Inflammatory macrophage (primary cell): ENCODE results near the gene BAD.
"Not testable (repeated sequence)": the region's sequence is repeated elsewhere in the genome, so short reads cannot be mapped to it uniquely, and the experiment has no call there.

Source experiments
- DNase-seq, 2 donors: peaks; one replicate each; pipeline ENCODE4 v3.0.0-alpha.2; 2020 to 2022

Gene BAD

DNA sequence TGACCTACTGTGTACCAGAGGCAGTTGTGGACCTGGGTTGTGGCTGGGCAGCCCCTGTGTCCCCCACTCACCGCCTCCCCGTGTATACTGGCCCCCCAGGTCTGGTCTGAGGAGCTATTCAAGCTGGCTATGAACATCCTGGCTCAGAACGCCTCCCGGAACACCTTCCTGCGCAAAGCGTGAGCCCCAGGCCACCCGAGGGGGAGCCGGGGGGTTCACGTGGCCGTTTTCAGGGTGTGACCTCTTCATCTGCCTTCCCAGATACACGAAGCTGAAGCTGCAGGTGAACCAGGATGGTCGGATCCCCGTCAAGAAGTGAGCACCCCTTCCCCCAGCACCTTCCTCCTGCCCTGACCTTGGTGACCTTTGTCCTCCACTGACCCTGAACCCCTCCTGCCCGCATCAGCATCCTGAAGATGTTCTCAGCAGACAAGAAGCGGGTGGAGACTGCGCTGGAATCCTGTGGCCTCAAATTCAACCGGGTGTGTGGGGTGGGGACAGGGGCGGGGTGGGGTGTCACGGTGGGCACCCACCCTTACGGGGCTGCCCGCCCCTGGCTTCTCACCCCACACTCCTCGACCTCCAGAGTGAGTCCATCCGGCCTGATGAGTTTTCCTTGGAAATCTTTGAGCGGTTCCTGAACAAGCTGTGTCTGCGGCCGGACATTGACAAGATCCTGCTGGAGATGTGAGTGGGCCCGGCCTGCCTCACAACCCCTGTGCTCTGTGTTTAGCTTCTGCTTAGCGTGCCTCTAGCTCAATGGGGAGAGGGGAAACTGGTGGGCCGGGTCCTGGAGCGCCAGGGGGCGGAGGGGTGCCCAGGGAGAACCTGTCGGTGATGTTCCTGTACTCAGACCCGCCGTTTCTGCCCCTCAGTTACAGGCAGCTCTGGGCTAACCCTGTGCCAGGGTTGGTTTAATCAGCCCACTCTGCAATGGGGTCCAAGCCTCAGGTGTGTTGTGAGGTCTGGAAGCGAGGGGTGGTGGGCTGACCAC is 29.0 kb downstream of the BAD start:
- no peak for DNase-seq

DNA sequence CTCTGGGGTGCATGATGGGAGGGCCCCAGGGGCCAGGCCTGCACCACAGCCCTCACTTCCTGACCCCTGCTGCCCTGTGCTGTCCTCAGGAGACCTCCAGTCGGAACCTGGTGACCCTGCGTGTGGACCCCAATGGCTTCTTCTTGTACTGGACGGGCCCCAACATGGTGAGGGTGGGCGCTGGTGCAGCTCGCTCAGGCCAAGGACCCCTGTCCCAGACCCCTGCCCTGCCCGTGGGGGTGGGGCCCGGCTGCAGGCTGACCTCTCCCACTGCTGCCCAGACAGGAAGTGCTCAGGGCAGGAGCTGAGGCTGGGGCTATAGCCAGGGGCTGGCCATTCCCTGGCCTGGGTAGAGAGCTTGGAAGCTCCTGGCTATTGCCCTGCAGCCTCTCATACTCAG is 30.1 kb downstream of the BAD start:
- DNase-seq, result no peak

DNA sequence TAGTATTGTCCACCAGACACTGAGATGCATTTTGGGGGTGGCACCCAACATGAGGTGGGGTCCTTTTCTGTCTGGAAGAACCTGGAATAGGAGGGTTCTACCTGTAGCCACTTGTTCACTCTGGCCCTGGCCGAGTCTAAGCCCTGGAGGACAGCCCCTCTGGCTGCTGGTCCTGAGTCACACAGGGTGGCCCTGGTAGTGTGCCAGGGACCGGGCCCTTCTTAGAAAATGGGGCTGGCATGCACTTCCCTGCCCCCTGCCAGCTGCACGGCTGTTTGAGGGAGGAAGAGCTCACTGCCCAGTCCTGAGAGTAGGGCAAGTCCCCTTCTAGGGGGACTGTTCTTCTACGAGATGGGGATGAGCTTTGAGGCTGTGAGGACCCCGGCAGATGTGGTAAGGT is 31.0 kb downstream of the BAD start:
- DNase-seq, result no peak

DNA sequence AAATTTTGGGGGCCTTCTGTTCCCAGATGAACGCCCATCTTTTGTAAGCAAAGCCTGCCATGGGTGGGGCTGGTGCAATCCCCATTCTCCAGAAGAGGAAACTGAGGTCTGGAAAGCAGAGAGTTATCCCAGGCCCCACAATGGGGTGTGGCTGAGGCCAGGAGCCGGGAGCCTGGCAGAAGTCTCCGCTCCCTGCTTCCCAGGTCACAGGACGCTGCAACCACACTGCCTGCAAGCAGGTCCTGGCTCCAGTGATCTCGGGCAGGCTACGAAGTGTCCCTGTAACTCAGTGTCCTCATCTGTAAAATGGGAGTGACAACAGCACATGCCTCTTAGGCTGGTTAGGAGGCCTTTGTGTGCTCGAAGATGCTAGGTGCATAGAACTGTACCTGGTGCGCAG is 31.4 kb downstream of the BAD start:
- DNase-seq, result no peak

DNA sequence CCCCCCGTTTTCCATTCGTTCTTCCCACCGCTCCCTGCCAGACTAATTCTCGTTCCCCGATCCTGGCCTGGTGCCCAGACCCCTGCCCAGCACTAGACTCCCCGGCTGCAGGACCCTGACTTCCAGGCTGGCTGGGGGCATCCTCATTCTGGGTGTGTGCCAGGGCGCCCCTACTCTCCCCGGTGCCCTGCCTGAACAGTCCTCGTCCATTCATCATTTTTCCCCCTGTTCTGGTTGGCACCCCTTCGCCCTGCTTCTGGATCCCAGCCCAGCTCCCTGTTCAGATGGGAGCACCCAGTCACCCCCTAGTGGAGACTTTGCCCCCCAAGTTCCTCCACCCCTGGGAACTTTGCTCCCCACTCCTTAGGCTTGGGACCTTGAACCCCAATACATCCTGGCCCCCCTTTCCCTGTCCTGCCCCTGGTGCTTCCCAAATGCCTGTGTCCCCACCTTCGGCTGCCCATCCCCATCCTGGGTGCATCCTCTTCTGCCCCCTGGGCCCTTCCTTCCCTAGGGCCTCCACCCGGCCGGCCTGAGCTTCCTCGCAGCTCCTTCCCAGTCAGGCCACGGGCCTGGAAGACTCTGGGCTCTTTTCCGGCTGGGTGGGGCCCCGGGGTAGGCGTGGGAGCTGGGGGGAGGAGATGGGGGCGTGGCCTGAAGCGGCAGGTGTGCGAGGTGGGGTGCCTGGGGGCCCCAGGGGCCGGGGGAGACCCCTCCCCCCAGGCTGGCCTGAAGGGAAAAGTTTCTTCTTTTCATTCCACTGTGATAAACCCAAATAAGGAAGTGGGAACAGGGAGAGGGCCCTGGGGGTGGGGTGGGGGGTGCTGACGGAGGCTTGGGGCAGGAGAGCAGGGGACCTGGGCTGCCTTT is 32.2 kb downstream of the BAD start:
- DNase-seq, result peak; percentile 30 to 62

DNA sequence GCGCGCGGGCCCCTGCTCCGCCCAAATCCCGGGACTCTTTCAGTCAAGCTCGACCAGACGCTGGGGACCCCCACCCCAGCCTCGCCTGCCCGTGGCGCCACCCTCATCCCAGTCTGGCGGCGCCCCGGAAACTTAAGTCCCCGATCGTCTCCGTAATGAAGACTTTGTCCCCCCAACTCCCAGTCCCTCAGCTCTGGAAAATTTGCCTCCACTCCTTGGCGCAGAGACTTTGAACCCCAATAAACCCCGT is 32.8 kb downstream of the BAD start:
- no peak for DNase-seq

DNA sequence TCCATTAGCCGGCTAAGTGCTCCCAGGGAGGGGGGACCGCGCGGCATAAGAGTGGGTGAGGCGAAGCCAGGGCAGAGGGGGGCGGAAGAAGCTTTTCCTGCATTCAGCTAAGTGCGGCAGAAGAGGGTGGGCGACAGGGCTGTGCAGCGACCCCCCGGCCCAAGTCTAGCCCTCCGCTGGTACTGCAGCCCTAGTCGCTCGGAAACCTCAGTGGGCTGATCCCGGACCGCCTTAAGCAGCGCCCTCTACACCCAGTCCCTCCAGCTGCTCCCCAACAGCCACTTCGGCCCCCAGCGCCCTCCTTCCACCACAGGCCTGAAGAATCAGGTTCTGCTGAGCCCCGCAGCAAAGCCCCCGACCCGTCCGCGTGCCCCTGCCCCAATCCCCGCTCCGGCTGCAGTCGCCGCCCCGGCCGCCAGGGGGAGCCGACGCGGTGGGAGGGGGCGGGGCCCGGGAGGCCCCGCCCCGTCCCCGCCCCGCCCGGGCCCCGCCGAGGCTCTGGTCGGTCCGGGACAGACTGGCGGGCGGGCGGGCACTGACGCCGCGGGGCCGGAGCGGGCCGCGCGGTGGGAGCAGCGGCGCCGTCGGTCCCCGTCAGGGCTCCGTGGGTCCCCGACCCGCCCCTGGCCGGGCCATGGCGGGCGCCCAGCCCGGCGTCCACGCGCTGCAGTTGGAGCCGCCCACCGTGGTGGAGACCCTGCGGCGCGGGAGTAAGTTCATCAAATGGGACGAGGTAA is 33.3 kb downstream of the BAD start, which contains the start of gene PLCB3:
Gene PLCB3 (plus strand): TSS at position 515 of the 737 bp plus-strand sequence. CDS start 120 bp downstream, at position 635.
- peak; percentile 54 to 73 for DNase-seq

DNA sequence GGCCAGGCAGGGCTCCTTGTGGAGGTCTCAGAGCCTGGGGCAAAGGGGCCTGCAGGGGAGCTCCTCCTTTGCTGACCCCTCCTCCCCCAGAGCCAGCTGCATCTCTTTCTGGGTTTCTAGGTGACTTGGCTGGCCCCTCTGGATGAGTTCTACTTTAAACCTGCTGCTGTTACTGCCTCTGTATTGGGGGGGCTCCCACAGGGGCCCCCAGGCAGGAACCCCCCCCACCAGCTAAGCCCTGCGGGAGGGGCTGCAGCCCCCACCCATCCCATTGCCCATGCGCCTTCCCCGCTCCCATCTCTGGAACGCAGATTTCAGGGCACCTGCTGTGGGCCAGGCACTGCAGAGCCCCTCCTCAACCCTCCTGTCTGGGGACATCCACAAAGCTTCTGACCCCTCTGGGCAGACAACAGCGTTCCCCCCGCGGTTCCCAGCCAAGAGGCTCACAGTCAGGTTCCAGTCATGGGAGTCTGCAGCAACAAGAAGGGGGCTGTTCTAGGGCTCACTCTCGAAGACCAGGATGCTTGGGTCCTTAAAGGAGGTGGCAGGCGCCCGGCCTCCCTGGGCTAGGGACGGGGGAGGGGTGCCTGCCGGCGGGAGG is 34.0 kb downstream of the BAD start:
- no peak for DNase-seq

DNA sequence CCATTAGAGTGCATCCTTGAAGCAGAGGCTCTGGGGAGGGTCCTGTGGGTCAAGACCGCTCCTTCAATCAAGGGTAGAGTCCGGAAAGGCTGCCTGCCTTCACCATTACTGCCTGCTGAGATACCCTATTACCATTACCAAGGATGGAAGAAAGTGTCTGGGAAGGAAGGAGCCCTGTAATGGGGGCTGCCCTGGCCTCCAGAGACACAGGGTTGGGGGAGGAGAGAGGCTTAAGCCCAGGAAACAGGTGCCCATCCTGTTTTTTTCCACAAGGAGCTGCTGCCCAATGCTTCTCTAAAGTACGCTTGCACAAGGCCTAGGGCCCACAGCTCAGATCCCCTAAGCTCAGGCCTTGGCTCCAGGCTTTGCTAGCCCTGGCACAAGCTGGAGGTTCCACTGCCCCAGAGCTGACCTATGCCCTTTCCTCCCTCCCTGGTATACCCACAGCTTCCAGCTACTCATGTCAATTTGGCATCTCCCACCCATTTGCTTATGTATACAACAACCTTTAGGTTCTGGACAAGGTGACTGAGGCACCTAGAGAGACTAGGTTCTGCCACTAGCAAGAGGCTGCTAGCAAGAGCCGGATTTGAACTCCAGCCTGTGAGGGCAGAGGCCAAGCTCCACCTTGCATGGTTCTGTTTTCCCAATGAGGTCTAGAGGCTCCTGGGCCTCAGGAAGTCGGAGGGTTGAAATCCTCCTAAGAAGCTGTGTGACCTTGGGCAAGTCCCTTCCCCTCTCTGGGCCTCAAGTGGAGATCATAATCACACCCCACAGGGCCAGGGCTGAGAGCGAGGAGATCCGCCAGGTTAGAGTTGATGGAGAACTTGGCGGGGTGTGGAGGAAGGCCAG is 34.7 kb downstream of the BAD start:
- no peak for DNase-seq

DNA sequence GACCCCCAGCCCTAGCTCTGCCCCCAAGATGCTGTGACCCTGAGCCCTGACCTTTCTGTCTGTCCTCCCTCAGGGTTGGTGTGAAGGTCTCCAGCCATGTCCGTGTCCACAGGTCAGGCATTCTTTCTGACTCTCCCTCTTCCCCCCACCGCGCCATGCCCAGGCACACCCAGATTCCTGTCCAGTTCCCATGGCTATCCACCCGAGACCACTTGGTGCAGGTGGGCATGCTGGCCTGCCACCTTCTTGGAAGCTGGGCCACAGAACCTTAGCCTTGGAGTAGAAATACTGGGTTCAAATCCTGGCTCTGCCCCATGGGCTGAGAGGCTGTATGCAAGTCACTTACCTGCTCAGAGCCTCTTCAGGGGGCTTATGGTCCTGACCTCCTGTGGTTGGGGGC is 35.4 kb downstream of the BAD start:
- DNase-seq, result no peak

DNA sequence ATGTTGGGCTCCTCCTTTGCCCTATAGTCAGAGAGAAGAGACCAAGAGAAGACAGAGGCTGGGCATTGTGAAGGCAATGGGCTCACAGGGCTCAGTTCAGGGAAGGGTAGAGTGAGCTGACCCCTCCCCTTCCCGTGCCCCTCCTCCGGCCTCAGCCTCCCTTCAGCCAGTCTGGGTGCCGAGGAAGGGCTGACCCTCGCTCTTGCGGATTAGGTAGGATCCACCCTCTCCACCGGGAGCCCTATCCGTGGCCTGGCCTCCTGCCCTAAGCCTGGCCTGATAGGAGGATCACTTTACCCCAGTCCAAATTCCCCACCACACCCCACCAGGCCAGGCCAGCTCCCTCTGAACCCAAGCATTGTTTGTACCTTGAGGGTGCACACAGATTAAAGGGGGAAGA is 35.9 kb downstream of the BAD start:
- no peak for DNase-seq

DNA sequence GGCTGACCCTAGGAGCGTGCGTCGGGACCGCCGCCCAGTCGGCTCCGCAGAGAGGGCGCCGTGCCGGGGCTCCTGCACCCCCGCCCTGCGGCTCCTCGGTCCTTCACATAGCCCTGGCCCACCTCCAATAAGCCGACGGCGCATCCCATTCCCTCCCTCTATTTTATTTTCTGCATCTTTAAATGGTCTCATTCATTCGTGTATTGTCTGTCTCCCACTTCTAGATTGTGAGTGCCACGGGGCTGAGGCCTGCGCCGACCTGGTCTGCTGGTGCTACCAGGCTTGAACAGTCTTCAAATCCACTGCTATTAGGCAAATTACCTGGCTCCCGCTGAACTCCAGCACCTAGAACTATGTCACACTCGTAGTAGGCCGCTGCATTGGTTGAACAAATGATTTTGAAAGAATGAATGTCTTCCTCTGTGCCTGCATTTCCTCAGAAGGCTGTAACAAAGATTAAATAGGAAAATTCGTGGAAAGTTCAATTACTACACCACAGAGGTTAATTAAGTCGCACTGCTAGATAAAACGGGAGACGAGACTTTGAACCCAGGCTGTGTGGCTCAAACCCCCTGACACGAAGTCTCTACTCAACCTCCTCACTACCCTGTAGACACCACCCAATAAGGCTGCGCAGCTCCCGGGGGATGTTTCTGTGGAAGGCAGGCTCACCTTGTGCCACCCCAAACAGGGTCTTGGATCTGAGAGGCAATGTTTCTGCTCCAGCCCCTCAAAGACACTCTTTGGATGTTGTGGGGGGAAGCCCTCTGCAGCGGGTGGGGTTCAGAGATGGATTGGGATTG is 36.5 kb downstream of the BAD start:
- no peak for DNase-seq

DNA sequence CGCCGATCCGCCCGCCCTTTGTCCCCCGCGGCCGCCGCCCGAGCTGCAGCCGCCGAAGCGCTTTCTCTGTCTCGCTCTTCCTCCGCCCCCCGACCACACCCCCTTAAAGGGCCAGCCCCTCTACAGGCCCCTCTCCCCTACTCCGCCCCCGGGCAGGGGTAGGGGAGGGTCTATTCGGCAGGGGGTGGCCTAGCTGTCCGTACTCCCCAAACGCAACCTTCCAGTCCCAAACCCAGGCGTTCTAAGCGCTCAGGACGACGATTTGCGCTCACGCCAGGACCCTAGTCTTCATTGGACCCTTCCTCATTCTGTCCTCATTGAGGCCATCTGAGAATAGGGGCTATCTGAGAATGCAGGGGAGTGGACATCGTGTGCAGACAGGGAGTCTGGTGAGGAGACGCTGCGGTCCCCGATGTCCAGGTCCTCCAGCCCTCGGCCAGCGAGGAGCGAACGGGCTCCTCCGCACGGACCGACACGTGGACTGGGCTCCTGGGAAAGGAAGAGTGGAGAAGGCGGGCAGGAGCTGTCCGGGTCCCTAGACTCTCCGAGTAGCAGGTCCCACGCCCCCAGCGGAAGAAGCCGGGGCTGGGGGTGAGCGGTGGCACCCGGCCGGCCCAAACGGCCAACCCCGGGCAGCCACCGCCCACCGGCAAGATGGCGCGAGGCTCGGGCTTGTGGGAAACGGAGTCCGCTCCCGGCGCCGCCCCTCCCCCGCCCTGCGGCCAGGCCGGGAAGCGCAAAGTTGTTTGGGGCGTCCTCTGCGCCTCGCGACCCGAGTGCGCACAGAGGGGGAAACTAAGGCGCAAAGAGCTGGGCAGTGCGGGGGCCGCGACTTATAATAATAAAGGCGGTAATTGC is 37.4 kb downstream of the BAD start, which contains the start of gene PPP1R14B:
Gene PPP1R14B (minus strand): TSS at position 73 of the 858 bp plus-strand sequence. CDS start 270 bp downstream, outside the sequence.
- DNase-seq, result peak; percentile 81 to 90

DNA sequence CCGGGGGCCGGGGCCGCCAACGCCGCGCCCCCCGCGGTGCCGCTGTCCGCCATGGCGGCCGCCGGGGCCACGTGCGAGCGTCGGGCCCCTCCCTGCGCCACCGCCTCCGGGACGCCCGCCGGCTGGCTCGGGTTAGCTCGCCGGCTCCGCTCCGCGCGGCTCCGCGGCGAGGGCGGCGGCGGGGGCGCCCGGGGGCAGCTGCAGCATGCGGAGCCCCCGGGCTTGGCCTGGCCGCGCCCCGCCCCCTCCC is 37.9 kb downstream of the BAD start:
- not testable (repeated sequence) for DNase-seq

DNA sequence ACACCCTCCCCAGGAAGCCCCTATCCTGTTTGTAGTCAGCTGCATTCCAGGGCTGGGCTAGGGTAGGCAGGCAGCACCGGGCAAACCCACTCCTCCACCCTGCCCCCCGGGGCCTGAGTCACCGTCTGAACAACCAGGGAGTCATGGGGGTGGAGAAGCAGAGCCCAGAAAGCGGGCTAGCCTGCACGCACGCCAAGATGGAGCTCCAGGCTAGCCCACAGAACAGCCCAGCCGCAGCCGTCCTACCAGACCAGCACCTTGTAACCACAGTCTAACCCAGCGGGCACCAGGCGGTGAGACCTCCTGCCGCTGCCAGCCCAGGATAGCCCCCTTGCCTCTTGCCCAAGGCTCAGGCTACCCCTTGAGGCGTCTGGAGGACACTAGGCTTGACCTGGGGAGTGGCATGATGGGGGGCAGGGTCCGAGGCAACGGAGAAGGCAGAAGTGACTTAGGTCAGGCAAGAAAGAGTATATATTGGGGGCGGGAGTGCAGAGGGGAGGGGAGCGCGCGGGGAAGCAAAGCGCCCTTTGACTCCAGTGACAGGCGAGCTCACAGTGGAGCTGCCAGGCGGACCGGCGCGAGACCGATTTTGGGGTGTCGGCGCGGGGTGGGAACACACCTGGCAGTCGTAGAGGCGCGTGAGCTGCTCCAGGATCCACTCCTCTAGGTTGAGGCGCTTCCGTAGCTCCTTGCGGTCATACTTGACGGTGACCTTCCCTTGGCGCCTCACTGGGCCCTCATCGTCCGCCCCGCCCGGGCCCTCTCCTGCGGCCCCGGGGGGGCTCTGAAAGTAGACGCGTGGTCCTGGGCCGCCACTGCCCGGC is 38.5 kb downstream of the BAD start:
- DNase-seq, result peak; percentile 51 to 81

DNA sequence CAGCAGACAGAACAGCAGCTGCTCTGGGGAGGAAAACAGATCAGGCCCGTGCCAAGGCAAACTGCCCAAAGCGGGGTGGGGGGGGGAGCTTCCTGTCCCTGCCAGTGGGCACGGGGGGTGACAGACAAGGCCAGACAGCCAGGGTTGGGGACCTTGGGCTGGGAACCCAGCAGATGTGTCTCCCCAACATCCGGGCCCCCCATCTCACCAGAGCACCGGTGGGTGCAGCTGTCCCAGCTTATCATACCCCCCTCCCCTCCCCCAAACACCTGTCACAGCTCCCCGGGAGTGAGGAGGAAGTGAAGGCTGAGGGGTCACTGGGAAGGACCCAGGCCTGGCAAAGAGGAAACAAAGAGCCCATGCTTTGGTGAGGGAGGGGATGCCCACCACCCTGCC is 39.1 kb downstream of the BAD start:
- DNase-seq, result no peak

DNA sequence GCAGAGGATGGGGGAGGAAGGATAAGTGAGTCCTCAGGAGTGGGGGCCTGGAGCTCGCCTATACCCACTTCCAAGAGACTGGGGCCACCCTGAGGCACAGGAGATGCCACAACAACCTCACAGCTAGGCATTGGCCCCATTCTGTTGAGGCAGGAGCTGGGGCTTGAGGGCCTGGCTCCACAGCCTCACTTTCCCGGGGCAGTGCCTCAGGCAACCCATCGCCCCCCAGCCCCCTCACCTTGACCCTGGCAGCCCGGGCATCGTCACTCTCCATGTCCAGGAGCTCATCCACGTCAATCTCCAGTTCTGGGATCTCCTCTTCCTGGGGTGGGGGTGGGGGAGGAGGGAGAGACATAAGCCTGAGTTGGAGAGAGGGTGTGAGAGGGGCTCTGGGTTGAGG is 39.5 kb downstream of the BAD start:
- DNase-seq, result no peak

DNA sequence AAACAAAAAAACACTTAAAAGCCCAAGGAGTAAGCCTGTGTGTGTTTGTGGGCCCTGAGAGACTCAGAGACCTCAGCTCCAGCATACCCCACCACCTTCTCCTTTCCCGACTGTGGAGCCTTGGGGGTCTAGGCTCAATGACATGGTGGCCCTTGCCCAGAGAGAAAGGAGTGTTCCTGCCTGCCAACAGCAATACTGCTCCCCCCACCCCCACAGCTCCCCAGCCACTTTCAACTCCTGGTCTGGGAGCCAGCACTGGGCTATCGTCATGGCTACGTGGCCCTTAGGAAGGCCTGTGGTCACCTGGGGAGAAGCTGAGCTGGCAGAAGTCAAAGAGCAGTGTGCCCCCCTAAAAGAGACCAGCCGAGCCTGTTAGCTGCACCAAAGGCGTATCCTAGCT is 40.4 kb downstream of the BAD start:
- no peak for DNase-seq
